DMS114 treated with DMSO at 0.1 percent for 48 hours (cell line): ENCODE results near the gene OSBP2.

Experiments used
- DNase-seq: peaks from one replicate; lab custom pipeline; 2025; ENCODE audit not compliant: unreplicated experiment; lab: John Stamatoyannopoulos, UW

OSBP2 gene

DNA sequence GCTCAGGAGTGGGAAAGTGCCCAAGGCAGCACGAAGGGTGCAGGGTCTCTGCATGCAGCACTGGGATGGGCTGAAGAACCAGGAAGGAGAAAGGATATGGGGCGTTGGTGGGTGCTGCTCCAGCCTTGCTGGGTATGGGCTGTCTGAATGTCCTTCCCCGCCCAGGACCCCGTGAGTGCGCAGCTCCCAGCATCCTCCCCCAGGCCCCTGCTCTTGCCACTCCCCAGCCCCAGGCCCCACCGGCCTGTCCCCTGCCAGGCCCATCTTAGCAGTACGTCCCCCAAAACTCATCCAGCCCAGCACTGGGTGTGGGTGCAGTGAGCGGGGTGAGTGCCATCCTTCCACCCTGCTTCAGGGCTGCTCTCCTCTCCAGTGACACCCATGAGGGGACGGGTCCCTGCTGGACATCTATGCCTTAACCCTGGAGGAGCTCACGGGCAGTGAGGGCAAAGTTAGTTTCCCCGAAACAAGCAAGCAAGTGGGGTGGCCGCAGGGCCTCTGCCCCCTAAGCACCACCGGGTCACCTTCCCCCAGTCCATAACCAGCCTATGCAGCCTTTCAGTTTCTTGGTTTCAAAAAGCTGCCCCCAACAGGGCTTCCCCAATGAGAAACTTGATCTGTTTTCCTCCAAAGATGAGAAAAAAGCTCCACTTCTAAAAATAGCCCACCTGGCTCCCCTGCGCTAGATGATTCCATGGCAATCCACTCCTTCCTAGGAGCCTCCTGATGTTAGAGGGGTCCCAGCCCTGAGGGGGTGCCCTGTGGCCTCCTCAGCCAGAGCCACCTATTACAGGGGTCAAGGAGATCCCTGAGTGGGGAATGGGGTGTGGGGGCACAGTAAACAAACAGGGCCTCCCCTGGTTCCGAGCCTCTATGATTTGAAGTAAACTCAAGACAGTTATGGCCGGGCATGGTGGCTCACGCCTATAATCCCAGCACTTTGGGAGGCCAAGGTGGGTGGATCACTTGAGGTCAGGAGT is 170.1 kb downstream of the OSBP2 start:
- no peak for DNase-seq

DNA sequence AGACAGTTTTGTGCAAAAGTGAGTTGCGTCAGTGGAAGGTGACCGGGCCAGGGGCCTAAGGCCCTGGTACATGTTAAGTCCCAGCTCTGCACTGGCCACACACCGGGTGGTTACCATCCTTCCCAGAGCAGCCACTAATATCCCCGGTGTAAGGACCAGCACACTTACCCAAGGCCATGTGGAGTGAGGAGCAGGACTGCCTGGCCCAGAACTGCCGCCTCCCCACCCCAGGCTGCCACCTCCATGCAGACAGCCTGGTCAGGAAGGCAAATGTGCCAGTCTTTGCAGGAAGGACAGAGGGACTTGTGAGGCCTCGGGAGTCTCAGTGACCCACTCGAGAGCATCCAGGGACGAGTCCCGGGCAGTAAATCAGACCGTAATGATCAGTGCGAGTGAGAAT is 171.0 kb downstream of the OSBP2 start:
- DNase-seq: no peak

DNA sequence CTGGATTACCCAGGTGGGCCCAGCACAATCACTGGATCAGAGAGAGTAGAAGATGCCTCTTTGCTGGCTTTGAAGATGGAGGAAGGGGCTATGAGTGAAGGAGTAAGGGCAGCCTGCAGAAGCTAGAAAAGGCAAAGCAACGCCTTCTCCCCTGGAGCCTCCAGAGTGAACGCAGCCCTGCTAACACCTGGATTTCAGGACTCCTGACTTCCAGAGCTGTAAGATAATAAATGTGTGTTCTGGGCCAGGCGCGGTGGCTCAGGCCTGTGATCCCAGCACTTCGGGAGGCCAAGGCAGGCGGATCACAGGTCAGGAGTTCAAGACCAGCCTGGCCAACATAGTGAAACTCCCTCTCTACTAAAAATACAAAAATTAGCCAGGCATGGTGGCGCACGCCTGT is 171.5 kb downstream of the OSBP2 start:
- DNase-seq: no peak

- DNase-seq: no peak
Observed at GRCh38 chr22:30866811-30867271, 172.2 kb downstream of the OSBP2 start.

DNA sequence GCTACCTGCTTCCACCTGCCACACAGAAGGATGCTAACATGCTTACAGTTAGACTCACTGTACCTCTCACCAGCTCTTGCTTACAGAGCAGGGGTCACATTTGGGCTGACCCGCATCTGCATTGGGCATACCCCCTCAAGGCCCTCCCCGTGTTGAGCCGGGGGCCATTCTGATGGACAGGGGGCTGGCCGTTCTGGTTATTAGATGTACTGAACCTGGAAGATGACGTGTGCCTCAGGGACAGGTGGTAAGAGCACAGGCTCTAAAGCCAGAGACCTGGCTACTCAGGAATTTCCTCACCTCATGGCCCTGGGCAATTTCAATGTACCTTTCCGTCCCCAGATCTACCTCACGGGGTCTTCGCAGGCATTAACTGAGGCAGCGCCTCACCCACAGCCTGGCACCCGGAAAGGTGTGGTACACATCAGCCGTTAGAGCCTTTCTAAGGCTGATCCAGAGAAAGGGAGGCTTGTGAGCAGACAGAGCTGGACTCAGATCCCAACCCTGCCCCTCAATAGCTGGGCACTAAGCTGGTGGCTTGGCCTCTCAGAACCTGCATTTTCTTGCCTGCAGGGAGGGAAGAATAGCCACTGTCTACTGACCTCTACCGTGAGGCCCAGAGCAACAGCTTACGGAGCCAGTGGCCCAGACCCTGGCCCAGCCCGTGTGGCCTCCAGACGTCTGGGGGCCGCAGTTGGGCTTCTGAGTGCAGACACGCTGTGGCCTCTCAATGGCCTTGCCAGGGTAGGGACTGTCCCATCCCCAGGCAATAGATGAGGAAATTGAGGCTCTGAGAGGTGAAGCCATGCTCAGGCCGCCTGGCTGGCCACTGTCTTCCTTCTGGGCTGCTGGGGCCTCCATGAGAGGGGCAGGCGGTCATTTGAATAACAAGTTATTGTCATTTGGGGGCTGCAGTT is 173.3 kb downstream of the OSBP2 start:
- DNase-seq: no peak

GRCh38 chr22:30868663-30869385 is 174.2 kb downstream of the OSBP2 start:
- DNase-seq: no peak

DNA sequence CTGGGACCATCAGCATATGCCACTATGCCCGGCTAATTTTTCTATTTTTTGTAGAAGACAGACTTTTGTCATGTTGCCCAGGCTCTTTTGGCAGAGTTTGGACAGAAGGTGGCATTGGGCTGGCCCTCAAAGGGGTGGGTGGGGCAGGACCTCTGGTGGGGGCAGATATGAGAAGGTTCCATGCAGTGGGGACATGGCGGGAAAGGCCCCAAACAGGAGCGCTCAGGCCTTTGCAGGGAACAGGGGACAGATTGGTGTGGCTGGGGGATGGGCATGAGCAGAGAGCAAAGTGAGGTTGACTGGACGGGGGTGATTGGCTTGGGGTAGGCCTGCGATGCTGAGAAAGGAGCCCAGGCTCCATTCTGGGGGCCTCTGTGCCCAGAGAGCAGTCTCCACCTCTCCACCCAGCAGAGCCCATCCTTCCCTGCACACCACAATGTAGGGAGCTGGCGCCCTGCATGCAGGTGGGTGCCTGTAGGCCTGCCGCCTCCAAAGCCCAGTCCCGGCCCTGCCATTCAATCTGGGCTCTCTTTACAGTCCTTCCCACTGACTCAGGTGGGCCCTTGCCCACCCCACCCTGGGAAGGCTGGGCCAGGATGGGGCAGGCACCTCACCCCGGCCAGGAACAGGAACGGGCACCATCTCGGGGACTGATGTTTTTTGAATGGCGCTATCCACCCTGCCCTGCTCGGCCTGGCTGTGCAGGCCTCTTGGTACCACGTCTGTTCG is 175.2 kb downstream of the OSBP2 start:
- no peak for DNase-seq

- no peak for DNase-seq
Observed at GRCh38 chr22:30870451-30871345, 176.0 kb downstream of the OSBP2 start.

DNA sequence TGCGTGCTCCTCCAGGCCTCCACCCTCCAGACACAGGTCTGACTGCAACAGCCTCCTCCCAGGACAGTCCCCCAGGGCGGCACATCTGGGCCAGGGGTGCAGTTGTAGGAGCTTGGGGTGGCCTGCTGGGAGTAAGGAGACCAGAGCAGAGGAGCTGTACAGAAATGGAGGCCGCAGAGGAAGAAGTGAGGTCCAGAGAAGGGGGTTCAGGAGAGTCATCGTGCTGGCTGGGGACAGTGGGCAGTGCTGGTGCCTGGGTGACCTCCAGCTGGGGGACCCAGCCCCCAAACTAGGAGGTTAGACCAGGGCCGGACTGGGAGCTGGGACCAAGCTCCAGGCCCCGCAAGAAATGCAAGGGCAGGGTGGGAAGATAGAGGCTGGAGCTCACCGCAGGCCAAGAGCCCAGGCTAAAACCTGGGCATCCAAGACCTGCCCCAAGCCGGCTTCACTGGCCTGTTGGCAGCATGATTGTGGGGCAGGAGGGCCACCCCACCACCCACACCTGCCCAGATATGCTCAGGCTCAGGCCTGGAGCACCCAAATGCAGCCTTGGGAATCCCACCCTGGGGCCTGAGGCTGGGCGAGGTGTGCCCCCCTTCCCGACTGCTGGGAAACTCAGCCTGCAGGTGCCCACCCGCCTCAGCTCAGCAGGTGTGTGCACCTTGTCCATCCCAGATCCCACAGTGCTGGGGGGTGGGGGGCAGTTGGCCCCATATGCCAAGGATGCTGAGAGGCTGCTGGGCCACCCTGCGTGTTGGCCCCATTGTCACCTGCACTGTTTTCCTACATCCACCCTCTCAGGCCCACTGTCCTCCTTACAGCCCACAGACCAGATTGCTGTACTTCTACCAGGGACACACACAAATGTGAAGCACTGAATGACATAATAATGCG is 177.0 kb downstream of the OSBP2 start:
- no peak for DNase-seq

DNA sequence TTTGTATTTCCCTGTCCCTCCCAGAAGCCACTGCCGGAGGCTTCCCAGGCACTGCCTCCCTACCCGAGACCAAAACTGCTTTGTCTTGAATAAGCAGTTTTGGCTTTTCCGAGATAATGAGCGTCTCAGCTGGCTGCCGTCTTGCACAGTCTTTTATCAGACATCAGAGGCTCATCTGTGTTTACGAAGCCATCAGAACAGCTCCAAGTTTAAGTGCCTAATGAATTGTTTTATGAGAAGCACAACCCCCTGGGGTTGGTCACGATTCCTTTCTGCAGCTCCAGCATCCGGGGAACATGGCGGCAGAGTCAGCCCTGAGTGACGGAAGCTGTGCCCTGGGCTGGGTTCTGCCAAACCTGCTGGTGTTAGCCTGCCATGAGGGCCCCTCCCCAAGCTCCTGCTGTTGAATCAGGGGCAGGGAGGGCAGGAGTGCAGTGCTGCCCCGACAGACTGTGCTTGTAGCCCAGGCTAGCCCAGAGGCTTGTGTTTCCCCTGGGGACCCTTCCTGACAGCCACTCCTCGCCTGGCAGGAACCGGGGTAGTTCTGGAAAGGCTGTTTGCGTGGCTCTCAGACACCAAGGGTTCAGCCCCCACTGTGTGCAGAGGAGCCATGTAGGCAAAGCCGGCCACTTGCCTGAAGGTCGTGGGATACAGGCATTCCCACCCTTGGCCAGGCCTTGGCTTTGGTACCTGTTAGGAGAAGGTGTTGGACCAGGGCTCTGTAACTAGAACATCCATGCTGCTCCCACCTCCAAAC is 177.8 kb downstream of the OSBP2 start:
- DNase-seq: no peak

- no peak for DNase-seq
Observed at GRCh38 chr22:30873086-30873650, 178.5 kb downstream of the OSBP2 start.

DNA sequence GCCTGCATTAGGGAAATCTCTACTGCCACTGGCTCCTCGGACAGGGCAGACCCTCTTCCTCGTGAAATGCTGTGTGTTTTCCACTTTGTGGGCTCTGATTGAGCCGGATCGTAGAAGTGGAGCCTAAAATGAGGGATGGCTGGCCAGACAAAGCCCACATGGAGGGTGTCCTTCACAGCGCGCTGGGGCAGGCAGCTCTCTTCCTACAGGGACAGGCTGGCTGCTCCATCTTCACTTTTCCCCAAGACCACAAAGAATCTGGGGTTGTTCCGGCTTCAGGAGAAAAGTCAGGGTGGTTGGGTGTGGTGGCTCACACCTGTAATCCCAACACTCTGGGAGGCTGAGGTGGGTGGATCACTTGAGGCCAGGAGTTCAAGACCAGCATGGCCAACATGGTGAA is 179.0 kb downstream of the OSBP2 start:
- no peak for DNase-seq

DNA sequence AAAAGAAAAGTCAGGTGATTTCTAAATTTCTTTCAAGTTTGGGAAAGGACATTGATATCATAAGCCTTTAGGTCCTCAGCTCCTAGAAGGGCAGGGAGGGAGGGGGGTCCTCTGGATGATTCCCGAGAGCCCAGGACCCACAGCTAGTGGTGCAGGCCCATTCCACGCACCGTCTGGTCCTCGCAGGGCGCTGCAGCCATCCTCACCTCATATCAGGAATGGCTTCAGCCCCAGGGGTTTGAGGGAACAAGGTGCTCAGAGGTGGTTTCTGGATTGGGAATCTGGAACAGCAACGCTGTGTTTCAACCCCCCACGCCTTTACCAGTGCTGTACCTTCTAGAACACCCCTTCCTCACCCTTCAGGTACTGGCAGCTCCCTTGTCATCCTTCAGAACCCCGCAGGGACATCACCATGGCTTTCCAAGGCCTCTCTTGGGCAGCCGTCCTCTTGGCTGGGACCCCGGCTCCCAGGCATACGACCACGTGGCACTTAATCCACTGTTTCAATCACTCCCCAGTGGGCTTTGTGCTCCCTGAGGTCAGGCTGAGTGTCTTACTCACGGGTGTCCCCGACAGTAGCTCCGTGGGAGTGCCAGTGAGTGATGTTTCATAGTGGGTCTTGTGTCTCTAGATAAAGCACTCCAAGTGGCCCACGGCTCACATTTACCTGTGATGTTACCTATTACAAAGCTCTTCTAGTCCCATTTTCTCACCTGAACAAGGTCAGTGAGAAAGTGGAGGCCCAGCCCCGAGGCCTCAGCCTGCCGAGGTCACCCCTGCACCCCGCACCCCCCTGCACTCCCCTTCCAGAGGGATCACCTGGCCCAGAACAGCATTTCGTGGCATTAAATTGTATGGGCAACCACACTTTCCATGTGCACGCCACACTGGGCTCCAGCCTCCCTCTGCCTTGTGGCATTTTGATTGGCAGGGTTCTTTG is 180.0 kb downstream of the OSBP2 start:
- no peak for DNase-seq

DNA sequence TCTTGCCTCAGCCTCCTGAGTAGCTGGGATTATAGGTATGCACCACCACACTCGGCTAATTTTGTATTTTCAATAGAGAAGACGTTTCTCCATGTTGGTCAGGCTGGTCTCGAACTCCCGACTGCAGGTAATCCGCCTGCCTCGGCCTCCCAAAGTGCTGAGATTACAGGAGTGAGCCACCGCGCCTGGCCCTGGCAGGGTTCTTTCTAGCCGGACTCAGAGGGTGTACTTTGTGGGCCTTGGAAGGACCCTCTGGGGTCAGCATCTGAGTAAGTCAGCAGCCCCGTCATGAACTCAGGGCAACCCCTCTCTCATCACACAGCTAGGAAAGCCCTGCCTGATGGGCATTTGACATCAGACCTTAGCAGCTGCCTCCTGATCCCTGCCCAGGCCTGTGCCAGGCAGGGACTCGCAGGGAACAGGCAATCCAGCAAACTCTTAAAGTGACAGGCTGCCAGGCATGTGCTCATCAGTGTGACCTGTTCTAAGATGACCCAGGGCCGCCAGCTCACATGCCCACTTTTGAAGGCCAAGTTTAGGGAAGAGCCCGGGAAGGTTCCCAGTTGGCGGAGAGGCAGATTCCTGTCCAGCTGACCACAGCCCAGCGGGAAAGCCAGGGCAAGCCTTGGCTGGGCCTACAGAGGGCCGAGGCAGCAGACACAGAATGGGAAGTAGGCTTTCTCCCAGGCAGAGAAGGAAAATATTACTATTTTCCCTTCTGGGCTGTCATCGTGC is 181.0 kb downstream of the OSBP2 start:
- DNase-seq: no peak

DNA sequence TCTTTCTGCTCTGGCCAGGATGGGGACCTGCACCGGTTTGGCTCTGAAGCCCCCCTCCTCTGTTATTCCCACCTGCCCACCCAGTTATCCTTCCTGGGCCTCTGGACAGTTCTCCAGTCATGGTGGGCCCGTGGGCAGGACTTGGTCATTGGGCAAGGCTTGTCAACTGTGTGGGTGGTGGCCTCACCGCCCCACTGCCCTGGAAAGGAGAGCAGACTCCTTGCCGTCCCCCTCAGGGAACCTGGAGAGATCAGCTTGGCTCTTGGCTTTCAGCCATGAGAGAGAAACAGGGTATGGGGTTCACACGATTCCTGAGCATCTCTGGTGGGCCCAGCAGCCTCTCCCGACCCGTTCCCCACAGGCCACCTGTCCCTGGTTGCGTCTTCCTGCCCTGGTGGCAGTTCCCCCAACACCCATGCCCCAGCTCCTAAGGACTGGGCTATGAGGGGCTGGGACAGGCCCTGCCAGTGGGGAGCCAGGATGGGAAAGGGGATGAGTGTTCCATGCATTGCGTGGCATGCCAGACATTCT is 181.6 kb downstream of the OSBP2 start:
- DNase-seq: no peak
